GM18520 (cell line): ENCODE measurements around the gene OR1M1.

Experiments used
- ATAC-seq: cut with Tn5 transposase; IDR thresholded peaks from one replicate; pipeline ENCODE4 v1.9.1; 2021; ENCODE audit not compliant: unreplicated experiment

Gene OR1M1

GRCh38 chr19:9073806-9074205, 13.1 kb upstream of the OR1M1 start:
- ATAC-seq, result no peak

GRCh38 chr19:9075064-9075949, 11.6 kb upstream of the OR1M1 start:
- no peak for ATAC-seq

- ATAC-seq, result no peak
These were observed 10.0 kb upstream of the OR1M1 start for GRCh38 chr19:9076901-9077300.

- no peak for ATAC-seq
These were observed 8.2 kb upstream of the OR1M1 start for GRCh38 chr19:9078651-9079050.

- ATAC-seq, result no peak
These were observed 20.5 kb downstream of the OR1M1 start, which contains the start of gene OR7G2 for GRCh38 chr19:9107375-9107774. Gene OR7G2, minus strand, starts transcription at chr19:9107475. Its CDS starts 4,232 bp downstream, at chr19:9103243.

GRCh38 chr19:9109959-9110358, 23.1 kb downstream of the OR1M1 start:
- no peak for ATAC-seq

GRCh38 chr19:9115307-9115813, 28.5 kb downstream of the OR1M1 start, which contains the start of gene OR7G1:
Gene OR7G1, minus strand, starts transcription at chr19:9115763. Its CDS starts 0 bp downstream, at chr19:9115763.
- ATAC-seq, result no peak

GRCh38 chr19:9116547-9116946, 29.7 kb downstream of the OR1M1 start:
- no peak for ATAC-seq

- ATAC-seq, result no peak
These were observed 40.1 kb downstream of the OR1M1 start, which contains the start of gene OR7G3 for GRCh38 chr19:9126900-9127405. Gene OR7G3, minus strand, starts transcription at chr19:9126950. Its CDS starts 0 bp downstream, at chr19:9126950.

GRCh38 chr19:9128171-9128570, 41.3 kb downstream of the OR1M1 start:
- ATAC-seq, result no peak

- ATAC-seq, result no peak
These were observed 44.1 kb downstream of the OR1M1 start for GRCh38 chr19:9130965-9131364.

GRCh38 chr19:9132422-9132821, 45.6 kb downstream of the OR1M1 start:
- no peak for ATAC-seq

GRCh38 chr19:9139609-9140158, 52.8 kb downstream of the OR1M1 start:
- ATAC-seq, result no peak

GRCh38 chr19:9140159-9140874, 53.5 kb downstream of the OR1M1 start, which contains the start of gene ZNF317:
Gene ZNF317, plus strand, starts transcription at chr19:9140397. Its CDS starts 15,620 bp downstream, at chr19:9156017.
- peak; percentile 93 for ATAC-seq

GRCh38 chr19:9144920-9145319, 58.1 kb downstream of the OR1M1 start:
- no peak for ATAC-seq
